Activated CD4-positive, alpha-beta T cell treated with anti-CD3 and anti-CD28 coated beads, Interleukin-2, amount 10 ng/mL, durations not matched to agents 7 days and 5 days (primary cell): ENCODE measurements around the gene SRSF10. TPM values are rescaled to one million over a fixed set of nuclear protein-coding genes. Genes with fewer than 3 reads are reported as not detected.
"Not testable (repeated sequence)": the region's sequence is repeated elsewhere in the genome, so short reads cannot be mapped to it uniquely, and the experiment has no call there.

Experiments used
- CTCF ChIA-PET: fragments of 350-600 bp; sonication (Branson Sonifier 250); formaldehyde crosslinking; loops from one replicate; lab custom pipeline; 2021; ENCODE audit warnings: antibody characterized with exemption; lab: Charles Lee
- POLR2A ChIA-PET: fragments of 350-600 bp; sonication (Branson Sonifier 250); formaldehyde crosslinking; loops from one replicate; lab custom pipeline; 2021; ENCODE audit warnings: antibody characterized with exemption; lab: Charles Lee
- DNase-seq: peaks from one replicate; pipeline ENCODE4 v3.0.0-alpha.2; 2020
- H3K27ac Mint-ChIP-seq: one replicate; pipeline ENCODE4 v1.8.0; 2021; ENCODE audit warnings: mild to moderate bottlenecking, moderate library complexity, mixed read lengths
- H3K27me3 Mint-ChIP-seq: one replicate; pipeline ENCODE4 v1.8.0; 2021; ENCODE audit warnings: mixed read lengths
- H3K36me3 Mint-ChIP-seq: one replicate; pipeline ENCODE4 v1.8.0; 2021; ENCODE audit warnings: low read depth, mixed read lengths
- H3K4me1 Mint-ChIP-seq: one replicate; pipeline ENCODE4 v1.8.0; 2021; ENCODE audit warnings: mixed read lengths
- H3K4me3 Mint-ChIP-seq: one replicate; pipeline ENCODE4 v1.8.0; 2021; ENCODE audit warnings: mild to moderate bottlenecking, moderate library complexity, mixed read lengths
- H3K9me3 Mint-ChIP-seq: one replicate; pipeline ENCODE4 v1.8.0; 2021; ENCODE audit warnings: mixed read lengths
- total RNA-seq, 2 experiments: library from RNA; stranded (reverse); gene quantifications; one replicate each; pipeline ENCODE4 v1.2.3, GENCODE V29; 2021

SRSF10 gene
- total RNA-seq, 2 experiments from 2014 or later: 217 to 224 TPM

GRCh38 chr1:23989263-23989662 is 9.1 kb upstream of the SRSF10 start:
- Mint-ChIP-seq H3K4me1 (peaks cover 11% of the 10 kb centered on the region), H3K9me3 (no peaks in the 10 kb centered on the region), H3K4me3 (no peak overlapping the region), H3K27me3 (no peaks in the 10 kb centered on the region), H3K36me3 (peaks cover 3% of the 10 kb centered on the region), H3K27ac (peak overlapping the region; percentile 68)
- DNase-seq: no peak
- ChIA-PET POLR2A (interaction anchor here (0.5 to 1.2 kb wide), 4 partner anchors 9 to 621 kb away, joined by 3 to 10 read pairs (median 5); partner anchors contain the start of gene SRSF10), CTCF (interaction anchor here (0.6 to 1.1 kb wide), 2 partner anchors 19 to 822 kb away, joined by 3 to 4 read pairs; no protein-coding TSS in a partner anchor)

GRCh38 chr1:23987038-23987437 is 6.9 kb upstream of the SRSF10 start:
- H3K4me3 Mint-ChIP-seq, DNase-seq, H3K27me3 Mint-ChIP-seq, H3K36me3 Mint-ChIP-seq, H3K27ac Mint-ChIP-seq, H3K9me3 Mint-ChIP-seq, POLR2A ChIA-PET: not testable (repeated sequence)
- peaks cover 15% of the 10 kb centered on the region for H3K4me1 Mint-ChIP-seq
- CTCF ChIA-PET: interaction anchor here (1.1 kb wide), 1 partner anchor 21 kb away, joined by 3 read pairs; no protein-coding TSS in a partner anchor

DNA sequence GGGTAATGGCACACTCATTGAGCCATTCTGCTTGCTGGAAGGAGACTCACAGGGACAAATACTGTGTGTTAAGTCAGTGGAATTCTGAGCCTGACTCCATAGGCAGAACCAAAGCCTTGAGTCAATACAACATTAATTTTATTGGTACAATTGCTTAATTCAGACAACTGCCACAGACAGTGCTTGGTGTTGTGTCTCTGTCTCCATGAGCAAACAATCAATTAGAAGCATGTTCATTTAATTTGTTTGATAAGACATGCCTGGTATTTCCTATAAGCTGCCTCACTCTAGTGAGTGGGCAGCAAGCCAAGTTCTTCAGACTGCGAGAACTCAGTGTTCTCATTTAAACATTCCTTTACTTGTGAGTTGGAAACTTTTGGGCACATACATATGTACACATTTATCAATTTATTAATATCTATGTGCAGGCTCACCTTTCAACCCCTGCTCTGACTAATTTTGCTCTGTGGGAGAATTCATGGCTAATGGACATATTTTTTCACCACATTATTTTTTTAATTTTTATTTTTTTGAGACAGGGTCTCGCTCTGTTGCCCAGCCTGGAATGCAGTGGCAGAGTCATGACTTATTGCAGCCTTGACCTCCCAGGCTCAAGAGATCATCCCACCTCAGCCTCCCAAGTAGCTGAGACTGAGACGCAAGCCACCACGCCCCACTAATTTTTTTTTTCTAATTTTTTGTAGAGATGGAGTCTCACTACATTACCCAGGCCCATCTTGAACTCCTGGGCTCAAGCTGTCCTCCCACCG is 4.5 kb upstream of the SRSF10 start:
- no peak for DNase-seq
- peaks cover 19% of the 10 kb centered on the region for H3K4me1 Mint-ChIP-seq
- ChIA-PET POLR2A (no interaction called here), CTCF (interaction anchor here (0.7 to 1.3 kb wide), 2 partner anchors 9 to 518 kb away, joined by 3 read pairs; partner anchors contain the start of gene RCAN3)
- no peaks in the 10 kb centered on the region for H3K27me3 Mint-ChIP-seq
- H3K9me3 Mint-ChIP-seq: no peaks in the 10 kb centered on the region
- H3K36me3 Mint-ChIP-seq: peaks cover 3% of the 10 kb centered on the region
- no peak overlapping the region for H3K27ac Mint-ChIP-seq
- H3K4me3 Mint-ChIP-seq: no peak overlapping the region

GRCh38 chr1:23980728-23981070 is 572 bp upstream of the SRSF10 start:
- peaks cover 36% of the 10 kb centered on the region for H3K36me3 Mint-ChIP-seq
- ChIA-PET CTCF (interaction anchor here (1.1 to 1.8 kb wide), 4 partner anchors 20 to 412 kb away, joined by 3 to 9 read pairs (median 4); partner anchors contain the start of gene PNRC2), POLR2A (interaction anchor here (0.9 to 1.1 kb wide), 3 partner anchors 9 to 21 kb away, joined by 5 to 10 read pairs (median 9); partner anchors contain the start of gene PNRC2)
- no peaks in the 10 kb centered on the region for H3K9me3 Mint-ChIP-seq
- no peaks in the 10 kb centered on the region for H3K27me3 Mint-ChIP-seq
- H3K4me3 Mint-ChIP-seq: peak overlapping the region; percentile 88
- H3K27ac Mint-ChIP-seq: peak overlapping the region; percentile 94
- H3K4me1 Mint-ChIP-seq: peaks cover 40% of the 10 kb centered on the region
- DNase-seq: peak; percentile 55

DNA sequence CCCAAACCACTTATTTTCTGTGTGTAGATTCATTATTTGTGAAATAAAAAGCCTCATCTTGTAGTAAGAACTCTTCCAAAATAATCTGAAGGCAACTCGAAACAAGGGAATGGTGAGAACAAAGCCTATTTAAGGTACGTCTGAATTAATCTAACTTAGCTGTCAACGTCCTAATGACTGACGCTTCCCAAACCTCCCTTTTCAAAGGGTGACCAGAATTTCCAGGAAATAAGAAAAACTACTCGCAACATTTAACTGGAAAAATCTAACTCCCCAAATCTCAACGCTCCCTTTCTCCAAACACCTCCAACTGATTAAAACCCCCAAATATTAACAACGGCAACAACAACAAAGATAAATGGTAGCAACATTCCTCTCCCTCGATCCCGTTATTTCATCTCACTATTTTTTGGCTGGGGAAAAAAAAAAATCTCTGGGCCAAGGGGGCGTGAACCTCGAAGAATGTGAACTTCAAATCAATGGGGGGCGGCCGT is 693 bp downstream of the SRSF10 start:
- H3K27me3 Mint-ChIP-seq: no peaks in the 10 kb centered on the region
- H3K9me3 Mint-ChIP-seq: no peaks in the 10 kb centered on the region
- peaks cover 46% of the 10 kb centered on the region for H3K36me3 Mint-ChIP-seq
- no peak for DNase-seq
- ChIA-PET POLR2A (no interaction called here), CTCF (interaction anchor here (1.8 kb wide), 2 partner anchors 18 to 20 kb away, joined by 4 to 9 read pairs; partner anchors contain the start of gene PNRC2)
- peak overlapping the region; percentile 88 for H3K4me3 Mint-ChIP-seq
- peak overlapping the region; percentile 94 for H3K27ac Mint-ChIP-seq
- H3K4me1 Mint-ChIP-seq: peaks cover 50% of the 10 kb centered on the region

DNA sequence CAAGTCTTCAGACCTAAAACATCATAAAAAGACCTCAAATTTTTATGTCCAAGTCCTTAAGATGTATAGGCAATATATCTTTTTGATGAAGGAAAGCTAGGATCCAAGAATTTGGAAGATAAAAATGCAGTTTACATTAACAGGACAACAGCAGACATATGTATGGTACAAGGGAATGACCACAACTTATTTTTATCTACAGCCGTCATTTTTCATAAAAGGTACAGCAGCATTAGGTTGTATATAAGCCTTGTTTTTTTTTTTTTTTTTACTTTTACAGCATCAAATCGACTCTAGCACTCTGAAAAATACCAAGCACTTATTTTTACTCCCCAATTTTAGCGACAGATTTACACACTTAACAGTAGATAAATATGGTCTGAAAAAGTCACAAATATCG is 1.3 kb downstream of the SRSF10 start:
- peak overlapping the region; percentile 88 for H3K4me3 Mint-ChIP-seq
- H3K36me3 Mint-ChIP-seq: peaks cover 52% of the 10 kb centered on the region
- H3K9me3 Mint-ChIP-seq: no peaks in the 10 kb centered on the region
- ChIA-PET CTCF (no interaction called here), POLR2A (no interaction called here)
- H3K4me1 Mint-ChIP-seq: peaks cover 54% of the 10 kb centered on the region
- H3K27me3 Mint-ChIP-seq: no peaks in the 10 kb centered on the region
- peak overlapping the region; percentile 94 for H3K27ac Mint-ChIP-seq
- no peak for DNase-seq

GRCh38 chr1:23977854-23978191 is 2.3 kb downstream of the SRSF10 start:
- Mint-ChIP-seq H3K27me3 (no peaks in the 10 kb centered on the region), H3K9me3 (no peaks in the 10 kb centered on the region), H3K36me3 (peaks cover 57% of the 10 kb centered on the region), H3K27ac (peak overlapping the region; percentile 94), H3K4me1 (peaks cover 57% of the 10 kb centered on the region), H3K4me3 (peak overlapping the region; percentile 88)
- ChIA-PET POLR2A (no interaction called here), CTCF (no interaction called here)
- DNase-seq: no peak

- Mint-ChIP-seq H3K36me3 (peaks cover 59% of the 10 kb centered on the region), H3K27ac (peak overlapping the region; percentile 94), H3K27me3 (no peaks in the 10 kb centered on the region), H3K9me3 (no peaks in the 10 kb centered on the region), H3K4me3 (peak overlapping the region; percentile 88), H3K4me1 (peaks cover 54% of the 10 kb centered on the region)
- ChIA-PET POLR2A (no interaction called here), CTCF (interaction anchor here (0.9 kb wide), 1 partner anchor 14 kb away, joined by 3 read pairs; no protein-coding TSS in a partner anchor)
- DNase-seq: peak; percentile 15
Measured at GRCh38 chr1:23977187-23977853, 2.8 kb downstream of the SRSF10 start.

- DNase-seq: no peak
- Mint-ChIP-seq H3K27ac (no peak overlapping the region), H3K27me3 (no peaks in the 10 kb centered on the region), H3K4me1 (peaks cover 55% of the 10 kb centered on the region), H3K9me3 (no peaks in the 10 kb centered on the region), H3K4me3 (no peak overlapping the region), H3K36me3 (peaks cover 69% of the 10 kb centered on the region)
- POLR2A ChIA-PET: no interaction called here
- CTCF ChIA-PET: interaction anchor here (1.0 to 1.3 kb wide), 2 partner anchors 9 kb away, joined by 3 to 4 read pairs; partner anchors contain the start of gene PNRC2
Measured at GRCh38 chr1:23967871-23968270, 12.3 kb downstream of the SRSF10 start.

GRCh38 chr1:23966973-23967493 is 13.1 kb downstream of the SRSF10 start:
- H3K4me1 Mint-ChIP-seq: peaks cover 59% of the 10 kb centered on the region

DNA sequence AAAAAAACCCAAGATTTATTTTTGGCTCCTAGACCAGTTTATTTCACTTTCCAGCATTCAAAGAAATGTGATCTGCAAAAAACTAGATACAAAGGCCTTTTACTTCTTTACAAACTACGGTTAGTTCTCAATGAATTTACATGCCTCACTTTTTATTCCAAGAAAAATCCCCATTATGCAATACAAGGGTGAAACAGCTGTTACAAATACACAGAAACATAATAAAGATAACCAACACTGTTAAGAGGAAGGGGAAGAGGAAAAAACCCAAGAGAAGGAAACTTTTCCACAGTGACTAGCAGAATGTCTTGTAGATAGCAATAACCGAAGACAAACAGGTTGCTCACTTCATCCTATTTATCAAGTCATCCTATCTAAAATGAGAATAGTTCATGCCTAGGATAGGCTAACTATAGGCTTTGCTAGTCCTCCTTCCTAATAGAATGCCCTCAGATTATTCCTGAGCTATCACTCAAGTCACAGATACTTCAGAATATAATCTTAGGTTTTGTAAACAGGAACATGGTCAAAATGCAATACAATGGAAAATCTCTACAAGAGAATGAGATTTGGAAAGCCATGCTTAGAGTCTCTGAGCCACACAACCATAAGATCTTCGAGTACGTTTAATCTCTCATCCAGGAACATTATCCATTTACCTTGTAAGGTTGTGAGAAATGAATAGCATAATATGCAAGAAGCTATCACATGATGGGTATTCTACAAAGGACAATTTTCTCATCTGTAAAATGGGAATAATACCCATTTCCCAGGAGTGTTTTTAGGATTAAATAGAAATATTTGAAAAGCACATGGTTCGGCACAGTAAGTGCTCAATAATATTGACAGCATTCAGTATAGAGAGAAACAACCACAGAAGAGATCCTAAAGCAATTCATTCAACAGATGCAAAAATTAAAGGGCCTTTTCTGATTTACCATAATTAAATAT is 15.1 kb downstream of the SRSF10 start:
- peaks cover 67% of the 10 kb centered on the region for H3K4me1 Mint-ChIP-seq
- peak overlapping the region; percentile 55 for H3K27ac Mint-ChIP-seq
- POLR2A ChIA-PET: interaction anchor here (1.0 to 1.2 kb wide), 2 partner anchors 9 to 11 kb away, joined by 4 read pairs; no protein-coding TSS in a partner anchor
- H3K36me3 Mint-ChIP-seq: peaks cover 78% of the 10 kb centered on the region
- no peak overlapping the region for H3K4me3 Mint-ChIP-seq
- no peak for DNase-seq
- no peaks in the 10 kb centered on the region for H3K9me3 Mint-ChIP-seq
- CTCF ChIA-PET: no interaction called here
- no peaks in the 10 kb centered on the region for H3K27me3 Mint-ChIP-seq

More at GRCh38 chr1:23966973-23967493, 13.1 kb downstream of the SRSF10 start:
- POLR2A ChIA-PET: no interaction called here
- H3K27me3 Mint-ChIP-seq: no peaks in the 10 kb centered on the region
- H3K36me3 Mint-ChIP-seq: peaks cover 70% of the 10 kb centered on the region
- DNase-seq: no peak
- H3K27ac Mint-ChIP-seq: no peak overlapping the region
- CTCF ChIA-PET: no interaction called here
- H3K9me3 Mint-ChIP-seq: no peaks in the 10 kb centered on the region
- no peak overlapping the region for H3K4me3 Mint-ChIP-seq
